GM12878 (cell line): ENCODE measurements around the gene CTXN1.

Experiments
- ASH2L ChIP-seq: fragments of 300-600, 200-600 bp; sonication (generic); IDR thresholded peaks from 2 replicates; pipeline ENCODE4 v1.6.1; 2017; ENCODE audit warnings: low read depth, mild to moderate bottlenecking, borderline replicate concordance
- ATF7 ChIP-seq: fragments of 450-650 bp; IDR thresholded peaks from 2 replicates; pipeline ENCODE4 v1.6.1; 2016; ENCODE audit warnings: low read depth, mild to moderate bottlenecking
- EP300 ChIP-seq, 2 experiments: fragments of 150-350 bp in 1 of 2; IDR thresholded peaks; 2 replicates each; pipeline ENCODE4 v1.6.1; 2011 to 2012; ENCODE audit warnings: low read depth in 2 of 2, low read length in 2 of 2, borderline replicate concordance in 1 of 2, improper control_type of control experiment in 1 of 2, inconsistent platforms in 1 of 2; ENCODE audit not compliant: control insufficient read depth in 1 of 2
- GATAD2B ChIP-seq: fragments of 450-650 bp; conservative IDR thresholded peaks from 2 replicates; pipeline ENCODE4 v1.6.1; 2017; ENCODE audit warnings: low read depth, mild to moderate bottlenecking, moderate library complexity
- HDAC2 ChIP-seq: fragments of 200-600 bp; sonication (generic); IDR thresholded peaks from 2 replicates; pipeline ENCODE4 v1.6.1; 2017
- KDM1A ChIP-seq: fragments of 200-600 bp; sonication (generic); IDR thresholded peaks from 2 replicates; pipeline ENCODE4 v1.6.1; 2016; ENCODE audit warnings: borderline replicate concordance
- POLR2A ChIP-seq: IDR thresholded peaks from 2 replicates; pipeline ENCODE4 v1.6.1; 2011; ENCODE audit warnings: low read depth, mild to moderate bottlenecking, low read length
- TCF3 ChIP-seq: IDR thresholded peaks from 2 replicates; pipeline ENCODE4 v1.6.1; 2012; ENCODE audit warnings: low read depth, mild to moderate bottlenecking, low read length, borderline replicate concordance; ENCODE audit not compliant: insufficient read depth
- ZBED1 ChIP-seq: IDR thresholded peaks from 2 replicates; pipeline ENCODE4 v1.6.1; 2016; ENCODE audit warnings: borderline replicate concordance
- TF ChIP-seq, protein P1 (sequence below), 3 experiments: IDR thresholded peaks in 2 of 3; conservative IDR thresholded peaks in 1 of 3; 2 replicates each; pipeline ENCODE4 v1.5.1; 2011; ENCODE audit warnings: low read depth in 3 of 3, low read length in 3 of 3, mild to moderate bottlenecking in 3 of 3, control low read depth in 2 of 3, moderate library complexity in 2 of 3, inconsistent platforms in 1 of 3, mixed read lengths in 1 of 3; ENCODE audit not compliant: control insufficient read depth in 2 of 3, insufficient read depth in 1 of 3; ENCODE audit errors: extremely low read depth in 1 of 3
- TF ChIP-seq, protein P2 (sequence below): IDR thresholded peaks from 2 replicates; pipeline ENCODE4 v1.6.1; 2011; ENCODE audit warnings: low read depth, low read length, improper control_type of control experiment, borderline replicate concordance

DNA sequence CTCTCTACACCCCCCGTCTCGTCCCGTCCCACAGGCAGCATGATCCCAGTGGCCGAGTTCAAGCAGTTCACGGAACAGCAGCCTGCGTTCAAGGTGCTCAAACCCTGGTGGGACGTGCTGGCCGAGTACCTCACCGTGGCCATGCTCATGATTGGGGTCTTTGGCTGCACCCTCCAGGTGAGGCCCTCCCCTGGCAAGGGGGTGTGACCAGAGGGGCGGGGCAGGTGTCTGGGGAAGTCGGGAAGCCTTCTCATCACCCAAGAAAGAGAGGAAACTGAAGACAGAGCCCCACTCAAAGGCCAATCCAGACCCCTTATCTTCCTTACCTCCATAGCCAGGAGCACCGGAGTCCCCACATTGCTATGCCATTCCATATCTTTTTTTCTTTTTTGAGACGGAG lies 30.4 kb downstream of the CTXN1 start:
- no peak for TF ChIP-seq ATF7
- TF ChIP-seq GATAD2B: no peak
- TF ChIP-seq, protein P1, sequence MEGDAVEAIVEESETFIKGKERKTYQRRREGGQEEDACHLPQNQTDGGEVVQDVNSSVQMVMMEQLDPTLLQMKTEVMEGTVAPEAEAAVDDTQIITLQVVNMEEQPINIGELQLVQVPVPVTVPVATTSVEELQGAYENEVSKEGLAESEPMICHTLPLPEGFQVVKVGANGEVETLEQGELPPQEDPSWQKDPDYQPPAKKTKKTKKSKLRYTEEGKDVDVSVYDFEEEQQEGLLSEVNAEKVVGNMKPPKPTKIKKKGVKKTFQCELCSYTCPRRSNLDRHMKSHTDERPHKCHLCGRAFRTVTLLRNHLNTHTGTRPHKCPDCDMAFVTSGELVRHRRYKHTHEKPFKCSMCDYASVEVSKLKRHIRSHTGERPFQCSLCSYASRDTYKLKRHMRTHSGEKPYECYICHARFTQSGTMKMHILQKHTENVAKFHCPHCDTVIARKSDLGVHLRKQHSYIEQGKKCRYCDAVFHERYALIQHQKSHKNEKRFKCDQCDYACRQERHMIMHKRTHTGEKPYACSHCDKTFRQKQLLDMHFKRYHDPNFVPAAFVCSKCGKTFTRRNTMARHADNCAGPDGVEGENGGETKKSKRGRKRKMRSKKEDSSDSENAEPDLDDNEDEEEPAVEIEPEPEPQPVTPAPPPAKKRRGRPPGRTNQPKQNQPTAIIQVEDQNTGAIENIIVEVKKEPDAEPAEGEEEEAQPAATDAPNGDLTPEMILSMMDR (IDR thresholded peaks at IDR 0.05 in 2 of 3, conservative IDR thresholded peaks at IDR 0.05 in 1 of 3; ENCODE audit: control insufficient read depth in 2 of 3, extremely low read depth in 1 of 3, insufficient read depth in 1 of 3, low read depth in 3 of 3, low read length in 3 of 3): no peak
- no peak for TF ChIP-seq ZBED1
- no peak for TF ChIP-seq HDAC2
- TF ChIP-seq KDM1A: no peak
- no peak for TF ChIP-seq ASH2L
- TF ChIP-seq EP300 (IDR thresholded peaks at IDR 0.05; ENCODE audit: borderline replicate concordance in 1 of 2, control insufficient read depth in 1 of 2, low read depth in 2 of 2, low read length in 2 of 2): no peak
- no peak for TF ChIP-seq POLR2A
- TF ChIP-seq TCF3: no peak
- TF ChIP-seq, protein P2, sequence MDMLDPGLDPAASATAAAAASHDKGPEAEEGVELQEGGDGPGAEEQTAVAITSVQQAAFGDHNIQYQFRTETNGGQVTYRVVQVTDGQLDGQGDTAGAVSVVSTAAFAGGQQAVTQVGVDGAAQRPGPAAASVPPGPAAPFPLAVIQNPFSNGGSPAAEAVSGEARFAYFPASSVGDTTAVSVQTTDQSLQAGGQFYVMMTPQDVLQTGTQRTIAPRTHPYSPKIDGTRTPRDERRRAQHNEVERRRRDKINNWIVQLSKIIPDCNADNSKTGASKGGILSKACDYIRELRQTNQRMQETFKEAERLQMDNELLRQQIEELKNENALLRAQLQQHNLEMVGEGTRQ: no peak
